ENCODE results near the gene SLC28A1. TPM values are rescaled to one million over a fixed set of nuclear protein-coding genes. Genes with fewer than 3 reads are reported as not detected.

Gene SLC28A1
- total RNA-seq, 1 experiment from 2014 or later, result not detected

DNA sequence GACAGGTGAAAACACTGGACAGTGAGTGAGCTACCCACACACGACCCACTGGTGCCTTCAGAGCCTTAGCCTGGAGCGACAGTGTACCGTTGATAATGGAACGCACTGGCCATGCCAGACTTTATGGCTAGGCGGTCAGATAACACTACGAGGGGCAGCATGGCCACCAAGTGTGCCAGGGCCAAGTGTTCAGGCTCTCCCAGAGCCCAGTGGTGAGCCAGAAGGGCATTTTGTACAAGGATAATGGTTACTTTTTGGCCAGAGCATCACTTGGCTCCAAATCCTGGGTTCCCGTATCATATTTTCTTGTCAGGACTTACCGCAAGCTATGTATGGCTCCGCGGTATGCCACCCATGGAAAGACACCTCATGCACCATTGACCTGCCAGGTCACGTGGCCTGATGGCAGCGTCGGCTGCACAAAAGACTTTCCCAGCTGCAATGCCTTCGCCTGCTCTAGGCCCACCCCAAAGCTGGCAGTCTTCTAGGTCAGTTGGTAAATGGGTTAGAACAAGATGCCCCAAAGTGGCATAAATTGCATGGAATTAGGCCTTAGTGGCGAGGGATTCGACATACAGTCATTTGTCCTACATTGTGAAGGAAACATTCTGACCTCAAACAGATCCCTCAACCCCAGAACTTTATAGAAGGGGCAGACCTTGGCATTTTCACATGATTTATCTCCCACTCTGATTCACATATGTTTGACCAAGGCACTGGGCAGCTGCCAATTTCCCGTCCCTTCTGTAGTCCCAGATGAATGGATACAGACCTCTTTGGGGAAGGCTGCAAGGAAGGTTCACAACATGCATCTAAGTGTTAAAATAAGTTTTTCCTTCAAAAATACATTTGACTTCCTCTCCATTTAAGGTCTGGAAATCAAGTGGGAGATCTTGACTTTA, 12.2 kb upstream of the SLC28A1 start:
- no peak for TF ChIP-seq SRF (IDR thresholded peaks at IDR 0.05; ENCODE audit: low read depth)
- TF ChIP-seq SP1 (IDR thresholded peaks at IDR 0.05; ENCODE audit: low read depth), result no peak
- TF ChIP-seq, protein P1, sequence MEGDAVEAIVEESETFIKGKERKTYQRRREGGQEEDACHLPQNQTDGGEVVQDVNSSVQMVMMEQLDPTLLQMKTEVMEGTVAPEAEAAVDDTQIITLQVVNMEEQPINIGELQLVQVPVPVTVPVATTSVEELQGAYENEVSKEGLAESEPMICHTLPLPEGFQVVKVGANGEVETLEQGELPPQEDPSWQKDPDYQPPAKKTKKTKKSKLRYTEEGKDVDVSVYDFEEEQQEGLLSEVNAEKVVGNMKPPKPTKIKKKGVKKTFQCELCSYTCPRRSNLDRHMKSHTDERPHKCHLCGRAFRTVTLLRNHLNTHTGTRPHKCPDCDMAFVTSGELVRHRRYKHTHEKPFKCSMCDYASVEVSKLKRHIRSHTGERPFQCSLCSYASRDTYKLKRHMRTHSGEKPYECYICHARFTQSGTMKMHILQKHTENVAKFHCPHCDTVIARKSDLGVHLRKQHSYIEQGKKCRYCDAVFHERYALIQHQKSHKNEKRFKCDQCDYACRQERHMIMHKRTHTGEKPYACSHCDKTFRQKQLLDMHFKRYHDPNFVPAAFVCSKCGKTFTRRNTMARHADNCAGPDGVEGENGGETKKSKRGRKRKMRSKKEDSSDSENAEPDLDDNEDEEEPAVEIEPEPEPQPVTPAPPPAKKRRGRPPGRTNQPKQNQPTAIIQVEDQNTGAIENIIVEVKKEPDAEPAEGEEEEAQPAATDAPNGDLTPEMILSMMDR (IDR thresholded peaks at IDR 0.05 in 2 of 3, conservative IDR thresholded peaks at IDR 0.05 in 1 of 3; ENCODE audit: borderline replicate concordance in 1 of 3, insufficient read depth in 1 of 3, low read depth in 2 of 3, low read length in 2 of 3), result no peak
- TF ChIP-seq, protein P2, sequence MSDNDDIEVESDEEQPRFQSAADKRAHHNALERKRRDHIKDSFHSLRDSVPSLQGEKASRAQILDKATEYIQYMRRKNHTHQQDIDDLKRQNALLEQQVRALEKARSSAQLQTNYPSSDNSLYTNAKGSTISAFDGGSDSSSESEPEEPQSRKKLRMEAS (IDR thresholded peaks at IDR 0.05), result no peak
- TF ChIP-seq FOSL1 (IDR thresholded peaks at IDR 0.05; ENCODE audit: low read depth), result no peak
- TF ChIP-seq EZH2 (IDR thresholded peaks at IDR 0.05), result no peak
- TF ChIP-seq EZH2phosphoT487 (IDR thresholded peaks at IDR 0.05; ENCODE audit: borderline replicate concordance), result no peak
- no peak for TF ChIP-seq REST (IDR thresholded peaks at IDR 0.05; ENCODE audit: low read depth)
- TF ChIP-seq POLR2A (IDR thresholded peaks at IDR 0.05; ENCODE audit: borderline replicate concordance, extremely low read depth, insufficient read depth, insufficient read length), result no peak
- no peak for TF ChIP-seq ZNF274 (IDR thresholded peaks at IDR 0.05; ENCODE audit: low read depth, low read length)
- no peak for TF ChIP-seq TCF7L2 (IDR thresholded peaks at IDR 0.05; ENCODE audit: borderline replicate concordance, extremely low read depth, insufficient read depth, insufficient read length)
- TF ChIP-seq JUND (IDR thresholded peaks at IDR 0.05), result no peak
- POLR2A ChIA-PET, result no interaction called here
- H3K9me3 ChIP-seq (ENCODE audit: control insufficient read depth in 1 of 2, insufficient read depth in 1 of 2, low read depth in 1 of 2, low read length in 2 of 2), result no peaks in the 10 kb centered on the region
- RAD21 ChIA-PET (ENCODE audit: low non-redundant PET in 1 of 2, low total read pairs in 2 of 2, uncharacterized antibody in 2 of 2, unreplicated experiment in 2 of 2), result no interaction called here
- H3K27ac ChIP-seq (ENCODE audit: low read depth, low read length), result no peak overlapping the region
- CTCF ChIA-PET, result no interaction called here
- H3K4me3 ChIP-seq (replicated peaks in 1 of 2; ENCODE audit: low read depth in 1 of 2, low read length in 2 of 2), result no peak overlapping the region
- no peak overlapping the region for H3K4me2 ChIP-seq (ENCODE audit: low read length)
- no peaks in the 10 kb centered on the region for H3K79me2 ChIP-seq (ENCODE audit: insufficient read depth, low read length)
- H3K9ac ChIP-seq (ENCODE audit: low read length), result no peak overlapping the region
- DNase-seq (ENCODE audit: low read depth, low spot score) (no peak), ATAC-seq (no peak)
- H3K36me3 ChIP-seq (ENCODE audit: control insufficient read depth in 1 of 2, insufficient read depth in 2 of 2, low read length in 2 of 2), result no peaks in the 10 kb centered on the region
- H3K4me1 ChIP-seq (ENCODE audit: control insufficient read depth in 1 of 2, insufficient read depth in 2 of 2, low read length in 2 of 2), result no peaks in the 10 kb centered on the region
- H3K27me3 ChIP-seq (ENCODE audit: insufficient read depth, low read length), result no peaks in the 10 kb centered on the region
- H2AFZ ChIP-seq (ENCODE audit: low read depth, low read length, poor library complexity, severe bottlenecking), result no peak overlapping the region
- no peaks in the 10 kb centered on the region for H3K9me2 ChIP-seq (ENCODE audit: insufficient read depth)
- intact Hi-C loops (cut with micrococcal nuclease), result no loop called here
- no TSS peak for BruUV-seq (replicated peaks)
- no peaks in the 10 kb centered on the region for H4K20me1 ChIP-seq (ENCODE audit: insufficient read depth)
